ENCODE results near the gene ITGB6. TPM values are rescaled to one million over a fixed set of nuclear protein-coding genes. Genes with fewer than 3 reads are reported as not detected.

ITGB6 gene
- total RNA-seq, 1 donor from 2014 or later, result 48.8 TPM

- no peak for DNase-seq (ENCODE audit: low spot score)
Observed at GRCh38 chr2:160087854-160088745, 112.0 kb downstream of the ITGB6 start.

GRCh38 chr2:160085662-160086061 lies 114.4 kb downstream of the ITGB6 start:
- DNase-seq (ENCODE audit: low spot score), result no peak

- DNase-seq (ENCODE audit: low spot score), result peak; percentile 28
Observed at GRCh38 chr2:160077912-160078810, 121.9 kb downstream of the ITGB6 start.

GRCh38 chr2:160076914-160077313 lies 123.2 kb downstream of the ITGB6 start:
- no peak for DNase-seq (ENCODE audit: low spot score)

GRCh38 chr2:160076241-160076640 lies 123.8 kb downstream of the ITGB6 start:
- DNase-seq (ENCODE audit: low spot score), result peak; percentile 71

GRCh38 chr2:160075171-160075570 lies 124.9 kb downstream of the ITGB6 start:
- peak; percentile 52 for DNase-seq (ENCODE audit: low spot score)

GRCh38 chr2:160073284-160073888 lies 126.7 kb downstream of the ITGB6 start:
- no peak for DNase-seq (ENCODE audit: low spot score)

GRCh38 chr2:160068906-160069305 lies 131.2 kb downstream of the ITGB6 start:
- DNase-seq (ENCODE audit: low spot score), result no peak

GRCh38 chr2:160064916-160065315 lies 135.2 kb downstream of the ITGB6 start:
- no peak for DNase-seq (ENCODE audit: low spot score)

- DNase-seq (ENCODE audit: low spot score), result no peak
Observed at GRCh38 chr2:160063879-160064612, 136.0 kb downstream of the ITGB6 start.

- no peak for DNase-seq (ENCODE audit: low spot score)
Observed at GRCh38 chr2:160063271-160063670, 136.8 kb downstream of the ITGB6 start.

GRCh38 chr2:160062292-160063005 lies 137.6 kb downstream of the ITGB6 start, which contains the start of gene PLA2R1:
Gene PLA2R1 (minus strand): TSS chr2:160062615. CDS start chr2:160062403, 212 bp downstream.
- peak; percentile 53 for DNase-seq (ENCODE audit: low spot score)

- DNase-seq (ENCODE audit: low spot score), result no peak
Observed at GRCh38 chr2:160061944-160062291, 138.2 kb downstream of the ITGB6 start.

GRCh38 chr2:160061533-160061932 lies 138.5 kb downstream of the ITGB6 start:
- DNase-seq (ENCODE audit: low spot score), result no peak

- no peak for DNase-seq (ENCODE audit: low spot score)
Observed at GRCh38 chr2:160060297-160060696, 139.8 kb downstream of the ITGB6 start.

- DNase-seq (ENCODE audit: low spot score), result no peak
Observed at GRCh38 chr2:160057356-160057755, 142.7 kb downstream of the ITGB6 start.

- no peak for DNase-seq (ENCODE audit: low spot score)
Observed at GRCh38 chr2:160055726-160056108, 144.4 kb downstream of the ITGB6 start.

- no peak for DNase-seq (ENCODE audit: low spot score)
Observed at GRCh38 chr2:160054984-160055725, 144.9 kb downstream of the ITGB6 start.

GRCh38 chr2:160053946-160054345 lies 146.1 kb downstream of the ITGB6 start:
- DNase-seq (ENCODE audit: low spot score), result no peak

- no peak for DNase-seq (ENCODE audit: low spot score)
Observed at GRCh38 chr2:160052531-160052930, 147.5 kb downstream of the ITGB6 start.

Data from mucosa of gallbladder (tissue), 1 donor.